ENCODE data around the gene CSTF2.

Gene CSTF2

GRCh38 chrX:100817340-100817739, 2.9 kb upstream of the CSTF2 start:
- no peaks in the 10 kb centered on the region for H3K4me1 ChIP-seq (ENCODE audit: control insufficient read depth, insufficient read depth, low read length)
- CTCF ChIA-PET, result interaction anchor here (1.6 to 2.2 kb wide), 2 partner anchors 49 to 132 kb away, joined by 5 to 7 read pairs; no protein-coding TSS in a partner anchor
- TF ChIP-seq FEZF1 (tag by site-specific recombination; IDR thresholded peaks at IDR 0.05) (no peak), ZNF48 (tag by site-specific recombination; IDR thresholded peaks at IDR 0.05) (no peak), ZNF521 (tag by site-specific recombination; IDR thresholded peaks at IDR 0.05) (no peak), BCL11A (tag by site-specific recombination; IDR thresholded peaks at IDR 0.05; ENCODE audit: low read depth) (no peak), ZNF670 (tag by site-specific recombination; IDR thresholded peaks at IDR 0.05; ENCODE audit: low read depth) (no peak)
- POLR2A ChIA-PET, result no interaction called here
- H3K9me3 ChIP-seq (ENCODE audit: control insufficient read depth, insufficient read depth, low read depth, low read length), result no peaks in the 10 kb centered on the region
- H3K4me3 ChIP-seq (ENCODE audit: low read depth, low read length), result no peak overlapping the region
- H3K36me3 ChIP-seq (ENCODE audit: control insufficient read depth in 2 of 2, insufficient read depth in 1 of 2, low read length in 2 of 2), result peaks cover 0 to 4% of the 10 kb centered on the region in 2 experiments; a peak in 1 of 3 replicates
- no peak overlapping the region for H3K27ac ChIP-seq (ENCODE audit: extremely low read depth, low read depth, low read length)

- Histone ChIP-seq H3K27ac (ENCODE audit: extremely low read depth, low read depth, low read length) (no peak overlapping the region), H3K9me3 (ENCODE audit: control insufficient read depth, insufficient read depth, low read depth, low read length) (no peaks in the 10 kb centered on the region), H3K4me3 (ENCODE audit: low read depth, low read length) (peak overlapping the region; percentile 72), H3K4me1 (ENCODE audit: control insufficient read depth, insufficient read depth, low read length) (no peaks in the 10 kb centered on the region), H3K36me3 (ENCODE audit: control insufficient read depth in 2 of 2, insufficient read depth in 1 of 2, low read length in 2 of 2) (peaks cover 19 to 25% of the 10 kb centered on the region in 2 experiments; a peak in 2 of 3 replicates)
- CTCF ChIA-PET, result no interaction called here
- POLR2A ChIA-PET, result no interaction called here
- TF ChIP-seq ZNF366 (tag by site-specific recombination; conservative IDR thresholded peaks at IDR 0.05) (no peak), ZNF654 (tag by site-specific recombination; IDR thresholded peaks at IDR 0.05; ENCODE audit: low read depth) (no peak), ZNF394 (tag by site-specific recombination; IDR thresholded peaks at IDR 0.05; ENCODE audit: borderline replicate concordance) (no peak), KLF9 (tag by site-specific recombination; IDR thresholded peaks at IDR 0.05; ENCODE audit: low read depth) (no peak), KLF8 (tag by site-specific recombination; IDR thresholded peaks at IDR 0.05) (no peak), ZFHX2 (tag by site-specific recombination; conservative IDR thresholded peaks at IDR 0.05) (no peak), ZBTB48 (tag by site-specific recombination; IDR thresholded peaks at IDR 0.05) (no peak), ZNF580 (tag by site-specific recombination; IDR thresholded peaks at IDR 0.05) (no peak), ZNF214 (tag by site-specific recombination; IDR thresholded peaks at IDR 0.05; ENCODE audit: borderline replicate concordance) (no peak)
Observed at GRCh38 chrX:100819534-100819836, 706 bp upstream of the CSTF2 start.

GRCh38 chrX:100829730-100830129, 9.5 kb downstream of the CSTF2 start:
- H3K4me3 ChIP-seq (ENCODE audit: low read depth, low read length), result no peak overlapping the region
- no peaks in the 10 kb centered on the region for H3K9me3 ChIP-seq (ENCODE audit: control insufficient read depth, insufficient read depth, low read depth, low read length)
- POLR2A ChIA-PET, result no interaction called here
- CTCF ChIA-PET, result interaction anchor here (1.0 kb wide), 1 partner anchor 9 kb away, joined by 3 read pairs; the partner anchor contains the start of gene CSTF2
- no peaks in the 10 kb centered on the region for H3K4me1 ChIP-seq (ENCODE audit: control insufficient read depth, insufficient read depth, low read length)
- no peak overlapping the region for H3K27ac ChIP-seq (ENCODE audit: extremely low read depth, low read depth, low read length)
- H3K36me3 ChIP-seq (ENCODE audit: control insufficient read depth in 2 of 2, insufficient read depth in 1 of 2, low read length in 2 of 2), result peaks cover 60 to 83% of the 10 kb centered on the region in 2 experiments
- TF ChIP-seq OVOL3 (tag by site-specific recombination; IDR thresholded peaks at IDR 0.05) (no peak), ZSCAN16 (tag by site-specific recombination; IDR thresholded peaks at IDR 0.05) (no peak)

- POLR2A ChIA-PET, result no interaction called here
- Histone ChIP-seq H3K27ac (ENCODE audit: extremely low read depth, low read depth, low read length) (no peak overlapping the region), H3K4me3 (ENCODE audit: low read depth, low read length) (no peak overlapping the region), H3K4me1 (ENCODE audit: control insufficient read depth, insufficient read depth, low read length) (no peaks in the 10 kb centered on the region), H3K9me3 (ENCODE audit: control insufficient read depth, insufficient read depth, low read depth, low read length) (no peaks in the 10 kb centered on the region), H3K36me3 (ENCODE audit: control insufficient read depth in 2 of 2, insufficient read depth in 1 of 2, low read length in 2 of 2) (peaks cover 60 to 82% of the 10 kb centered on the region in 2 experiments)
- no peak for TF ChIP-seq ZNF549 (tag by site-specific recombination; IDR thresholded peaks at IDR 0.05)
- TF ChIP-seq MYNN (tag by site-specific recombination; IDR thresholded peaks at IDR 0.05; ENCODE audit: borderline replicate concordance), result no peak
- TF ChIP-seq ZSCAN4 (tag by site-specific recombination; IDR thresholded peaks at IDR 0.05), result no peak
- TF ChIP-seq ZFP69B (tag by site-specific recombination; IDR thresholded peaks at IDR 0.05), result no peak
- no peak for TF ChIP-seq ZNF843 (tag by site-specific recombination; IDR thresholded peaks at IDR 0.05)
- no peak for TF ChIP-seq ZNF341 (tag by site-specific recombination; IDR thresholded peaks at IDR 0.05; ENCODE audit: low read depth)
- TF ChIP-seq ZNF488 (tag by site-specific recombination; IDR thresholded peaks at IDR 0.05), result no peak
- no peak for TF ChIP-seq ZNF146 (tag by site-specific recombination; IDR thresholded peaks at IDR 0.05)
- TF ChIP-seq ZNF623 (tag by site-specific recombination; IDR thresholded peaks at IDR 0.05), result no peak
- no peak for TF ChIP-seq ZNF792 (tag by site-specific recombination; IDR thresholded peaks at IDR 0.05)
- TF ChIP-seq ZNF350 (tag by site-specific recombination; IDR thresholded peaks at IDR 0.05), result no peak
- no peak for TF ChIP-seq ZNF2 (tag by site-specific recombination; IDR thresholded peaks at IDR 0.05)
- no peak for TF ChIP-seq WT1 (tag by site-specific recombination; IDR thresholded peaks at IDR 0.05)
- CTCF ChIA-PET, result interaction anchor here (1.0 kb wide), 1 partner anchor 10 kb away, joined by 3 read pairs; the partner anchor contains the start of gene CSTF2
Observed at GRCh38 chrX:100830143-100830542, 10.0 kb downstream of the CSTF2 start.

Data from HEK293 (cell line).